ENCODE data around the gene ERCC8.
"Not testable (repeated sequence)": the region's sequence is repeated elsewhere in the genome, so short reads cannot be mapped to it uniquely, and the experiment has no call there.

The ERCC8 gene, protein sequence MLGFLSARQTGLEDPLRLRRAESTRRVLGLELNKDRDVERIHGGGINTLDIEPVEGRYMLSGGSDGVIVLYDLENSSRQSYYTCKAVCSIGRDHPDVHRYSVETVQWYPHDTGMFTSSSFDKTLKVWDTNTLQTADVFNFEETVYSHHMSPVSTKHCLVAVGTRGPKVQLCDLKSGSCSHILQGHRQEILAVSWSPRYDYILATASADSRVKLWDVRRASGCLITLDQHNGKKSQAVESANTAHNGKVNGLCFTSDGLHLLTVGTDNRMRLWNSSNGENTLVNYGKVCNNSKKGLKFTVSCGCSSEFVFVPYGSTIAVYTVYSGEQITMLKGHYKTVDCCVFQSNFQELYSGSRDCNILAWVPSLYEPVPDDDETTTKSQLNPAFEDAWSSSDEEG

DNA sequence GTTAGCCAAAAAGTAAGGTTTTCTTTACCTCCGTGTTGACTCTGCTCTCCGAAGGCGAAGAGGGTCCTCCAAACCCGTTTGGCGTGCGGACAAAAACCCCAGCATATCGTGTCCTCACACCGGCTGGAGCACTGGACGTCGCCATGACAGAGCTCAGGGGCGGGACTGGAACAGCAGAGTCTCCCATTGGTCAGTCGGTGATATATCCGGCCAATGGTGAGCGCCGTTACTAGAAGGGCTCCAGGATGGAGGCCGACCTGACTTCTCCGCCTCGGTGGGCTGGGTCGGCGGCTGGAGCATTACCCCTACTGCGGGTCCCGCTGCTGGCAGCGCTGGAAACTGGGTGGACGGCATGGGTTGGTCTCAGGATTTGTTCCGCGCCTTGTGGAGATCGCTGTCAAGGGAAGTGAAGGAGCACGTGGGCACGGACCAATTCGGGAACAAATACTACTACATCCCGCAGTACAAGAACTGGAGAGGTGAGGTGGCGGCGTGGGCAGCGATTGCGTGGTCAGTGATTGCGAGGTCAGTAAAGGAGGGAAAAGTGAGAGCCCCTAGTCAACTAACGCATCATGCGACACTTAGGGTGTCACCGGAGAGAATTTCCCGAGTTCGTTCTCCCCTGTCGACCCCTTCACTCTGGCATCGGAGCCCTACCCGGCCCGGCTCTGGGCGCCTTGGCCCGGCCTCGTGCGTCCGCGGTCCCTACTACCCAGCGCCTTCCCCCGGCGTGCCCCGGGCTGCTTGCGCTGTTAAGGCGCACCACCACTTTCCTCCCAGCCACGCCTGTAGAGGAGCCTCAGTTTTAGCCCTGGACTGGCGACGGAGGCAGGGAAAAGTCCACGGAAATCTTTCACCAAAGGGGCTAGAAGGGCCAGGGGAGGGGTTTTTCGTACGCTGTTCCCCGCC lies at the start of gene ERCC8, which contains the start of gene NDUFAF2:
Gene ERCC8, minus strand, starts transcription at position 167 of the 909 bp plus-strand sequence. Its CDS starts 62 bp downstream, at position 105.
Gene NDUFAF2, plus strand, starts transcription at position 302 of the 909 bp plus-strand sequence. Its CDS starts 51 bp downstream, at position 353.
- peak; percentile 94 for DNase-seq

DNA sequence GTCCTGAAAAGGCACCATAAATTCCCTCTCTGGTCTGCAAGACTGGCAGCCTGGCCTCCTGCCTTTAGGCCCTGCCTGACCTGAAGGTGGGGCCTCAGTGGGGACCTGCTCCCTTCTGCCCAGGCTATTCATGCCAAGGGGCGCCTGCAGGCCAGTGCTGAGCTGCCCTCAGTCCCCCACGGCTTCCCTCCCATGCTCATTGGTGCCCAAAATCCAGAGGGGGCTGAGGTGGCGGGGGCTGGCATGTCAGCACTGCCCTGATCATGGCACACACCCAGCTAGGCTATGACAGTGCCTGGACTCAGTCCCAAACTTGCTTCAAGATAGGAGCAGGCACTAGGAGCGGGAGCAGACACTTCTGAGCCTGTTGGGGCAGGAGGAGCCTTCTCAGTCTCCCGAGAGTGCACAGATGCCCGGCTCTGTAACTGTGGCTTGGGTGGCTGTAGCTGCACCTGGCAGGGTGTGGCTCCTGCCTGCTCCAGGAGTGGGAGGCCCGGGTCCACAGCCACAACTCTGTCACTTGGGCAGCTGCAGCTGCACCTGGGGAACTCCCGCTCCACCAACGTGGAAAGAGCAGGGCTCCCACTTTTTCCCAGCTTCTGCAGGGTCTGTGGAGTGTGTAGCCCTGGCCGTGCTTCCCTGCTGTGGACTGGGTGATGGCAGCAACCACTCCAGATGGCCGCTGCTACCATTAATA lies 49.2 kb upstream of the ERCC8 start:
- no peak for DNase-seq

DNA sequence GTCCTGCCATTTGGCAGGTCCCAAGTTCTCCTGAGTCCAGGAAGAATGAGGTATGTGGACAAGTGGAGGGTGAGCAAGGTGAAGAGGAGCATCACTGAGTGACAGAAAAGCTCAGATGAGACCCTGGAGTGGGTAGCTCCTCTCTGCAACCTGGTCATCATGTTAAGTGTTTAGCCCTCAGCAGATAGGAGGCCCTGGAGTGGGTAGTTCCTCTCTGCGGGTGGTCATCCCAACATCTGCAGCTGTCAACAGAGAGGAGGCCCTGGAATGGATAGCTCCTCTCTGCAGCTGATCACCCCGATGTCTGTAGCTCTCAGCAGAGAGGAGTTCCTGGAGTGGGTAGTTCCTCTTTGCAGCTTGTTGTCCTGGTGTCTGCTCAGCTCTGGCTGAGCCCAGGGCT lies 48.6 kb upstream of the ERCC8 start:
- no peak for DNase-seq

DNA sequence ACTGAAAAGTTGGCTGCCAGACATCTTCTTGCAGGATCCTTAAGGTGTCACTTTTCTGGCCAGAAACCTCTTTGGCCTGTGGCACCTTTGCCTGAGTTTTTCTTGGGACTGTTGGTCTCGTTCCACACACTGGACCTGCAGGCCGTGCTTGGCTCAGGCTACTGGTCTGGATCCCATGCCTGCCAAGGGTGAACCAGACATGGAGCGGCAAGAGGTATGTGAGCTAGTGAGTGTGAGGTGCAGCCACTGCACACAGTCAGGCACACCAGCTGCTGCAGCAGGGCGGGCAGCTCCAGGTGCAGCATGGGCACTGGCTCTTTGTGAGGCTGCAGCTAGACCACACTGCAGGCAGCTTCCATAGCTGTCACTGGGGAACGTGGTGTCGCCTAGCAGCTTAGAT lies 48.0 kb upstream of the ERCC8 start:
- no peak for DNase-seq

DNA sequence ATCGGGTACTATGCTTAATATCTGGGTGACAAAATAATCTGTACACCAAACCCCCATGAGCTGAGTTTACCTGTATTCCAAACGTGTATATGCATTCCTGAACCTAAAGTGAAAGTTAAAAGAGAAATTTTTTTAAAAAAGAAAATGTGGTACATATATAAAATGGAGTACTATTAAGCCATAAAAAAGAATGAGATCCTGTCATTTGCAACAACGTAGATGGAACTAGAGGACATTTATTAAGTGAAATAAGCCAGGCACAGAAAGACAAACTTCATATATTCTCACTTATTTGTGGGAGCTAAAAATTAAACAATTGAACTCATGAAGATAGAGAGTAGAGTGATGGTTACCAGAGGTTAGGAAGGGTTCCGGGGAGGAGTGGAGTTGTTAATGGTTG lies 44.9 kb upstream of the ERCC8 start:
- DNase-seq, result no peak

DNA sequence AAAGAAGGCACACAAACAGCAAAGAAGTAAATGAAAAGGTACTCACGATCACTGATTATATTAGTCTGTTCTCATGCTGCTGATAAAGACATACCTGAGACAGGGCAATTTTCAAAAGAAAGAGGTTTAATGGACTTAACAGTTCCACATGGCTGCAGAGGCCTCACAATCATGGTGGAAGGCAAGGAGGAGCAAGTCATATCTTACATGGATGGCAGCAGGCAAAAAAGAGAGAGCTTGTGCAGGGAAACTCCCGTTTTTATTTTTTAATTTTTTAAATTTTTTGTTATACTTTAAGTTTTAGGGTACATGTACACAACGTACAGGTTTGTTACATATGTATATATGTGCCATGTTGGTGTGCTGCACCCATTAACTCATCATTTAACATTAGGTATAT lies 37.3 kb upstream of the ERCC8 start:
- not testable (repeated sequence) for DNase-seq

DNA sequence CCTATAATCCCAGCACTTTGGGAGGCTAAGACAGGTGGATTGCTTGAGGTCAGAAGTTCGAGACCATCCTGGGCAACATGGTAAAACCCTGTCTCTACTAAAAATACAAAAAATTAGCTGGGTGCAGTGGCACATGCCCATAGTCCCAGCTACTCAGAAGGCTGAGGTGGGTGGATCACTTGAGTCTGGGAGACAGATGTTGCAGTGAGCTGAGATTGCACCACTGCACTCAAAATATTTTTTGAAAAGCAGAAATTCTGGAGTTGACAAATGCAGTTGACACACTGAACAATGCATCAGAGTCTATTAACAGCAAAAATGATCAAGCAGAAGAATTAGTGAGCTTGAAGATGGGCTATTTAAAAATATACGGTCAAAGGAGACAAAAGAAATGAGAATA lies 35.6 kb upstream of the ERCC8 start:
- no peak for DNase-seq

DNA sequence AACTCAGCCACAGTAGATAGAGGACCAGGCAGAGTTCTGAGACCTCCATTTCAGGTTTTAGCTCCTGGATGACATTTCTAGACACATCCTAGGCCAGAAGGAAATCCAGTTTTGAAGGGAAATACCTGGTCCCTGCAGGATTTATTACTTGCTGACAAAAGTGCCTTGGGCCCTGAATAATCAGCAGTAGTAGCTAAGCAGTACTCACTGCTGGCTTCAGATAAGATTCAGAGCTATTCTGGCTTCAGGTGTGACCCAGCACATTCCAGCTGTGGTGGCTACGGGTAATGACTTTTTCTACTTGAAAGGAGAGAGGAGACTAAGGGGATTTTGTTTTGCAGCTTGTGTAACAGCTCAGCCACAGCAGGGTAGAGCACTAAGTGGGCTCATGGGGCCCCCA lies 34.1 kb upstream of the ERCC8 start:
- no peak for DNase-seq

DNA sequence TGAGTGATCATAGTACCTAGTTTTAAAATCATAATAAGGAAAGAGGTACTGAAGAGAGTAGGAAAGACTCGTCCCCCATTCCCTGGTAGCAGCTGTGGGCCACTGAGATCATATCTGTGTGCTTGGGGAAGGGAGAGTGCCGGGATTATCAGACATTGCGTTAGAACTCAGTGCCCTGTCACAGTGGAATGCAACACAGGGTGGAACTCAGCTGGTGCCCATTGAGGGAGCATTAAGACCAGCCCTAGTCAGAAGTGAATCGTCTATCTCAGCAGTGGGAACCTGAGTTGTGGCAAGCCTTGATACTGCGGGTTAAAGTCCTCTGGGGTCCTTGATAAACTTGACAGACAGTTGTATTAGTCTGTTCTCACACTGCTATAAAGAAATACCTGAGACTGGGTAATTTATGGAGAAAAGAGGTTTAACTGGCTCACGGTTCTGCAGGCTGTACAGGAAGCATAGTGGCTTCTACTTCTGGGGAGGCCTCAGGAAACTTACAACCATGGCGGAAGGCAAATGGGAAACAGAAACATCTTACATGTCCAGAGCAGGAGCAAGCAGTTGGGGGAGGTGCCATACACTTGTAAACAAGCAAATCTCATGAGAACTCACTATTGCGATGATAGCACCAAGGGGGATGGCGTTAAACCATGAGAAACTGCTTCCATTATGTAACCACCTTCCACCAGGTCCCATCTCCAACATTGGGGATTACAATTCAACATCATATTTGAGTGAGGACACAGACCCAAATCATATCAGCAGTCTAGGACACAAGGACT lies 33.3 kb upstream of the ERCC8 start:
- DNase-seq, result no peak

DNA sequence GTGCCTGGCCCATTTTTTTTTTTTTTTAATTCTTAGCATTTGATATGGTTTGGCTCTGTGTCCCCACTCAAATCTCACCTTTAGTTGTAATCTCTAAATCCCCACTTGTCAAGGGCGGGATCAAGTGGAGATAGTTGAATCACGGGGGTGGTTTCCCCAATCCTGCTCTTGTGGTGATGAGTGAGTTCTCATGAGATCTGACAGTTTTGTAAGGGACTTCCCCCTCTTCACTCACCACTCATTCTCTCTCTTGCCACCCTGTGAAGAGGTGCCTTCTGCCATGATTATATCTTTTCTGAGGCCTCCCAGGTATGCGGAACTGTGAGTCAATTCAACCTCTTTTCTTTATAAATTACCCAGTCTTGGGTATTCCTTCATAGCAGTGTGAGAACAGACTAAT lies 27.4 kb upstream of the ERCC8 start:
- no peak for DNase-seq

DNA sequence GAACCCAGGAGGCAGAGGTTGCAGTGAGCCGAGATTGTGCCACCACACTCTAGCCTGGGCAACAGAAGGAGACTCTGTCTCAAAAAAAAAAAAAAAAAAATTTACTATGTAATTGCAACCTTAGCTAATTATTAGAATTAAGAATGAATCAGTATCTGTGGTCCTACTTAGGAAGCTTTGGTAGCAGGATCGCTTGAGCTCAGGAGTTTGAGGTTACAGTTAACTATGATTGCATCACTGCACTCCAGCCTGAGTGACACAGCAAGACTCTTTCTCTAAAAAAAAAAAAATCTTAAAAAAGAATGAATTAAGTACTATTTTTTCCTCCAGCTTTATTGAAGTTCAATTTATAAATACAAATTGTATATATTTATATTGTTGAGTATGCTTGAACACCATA lies 16.8 kb upstream of the ERCC8 start:
- no peak for DNase-seq

DNA sequence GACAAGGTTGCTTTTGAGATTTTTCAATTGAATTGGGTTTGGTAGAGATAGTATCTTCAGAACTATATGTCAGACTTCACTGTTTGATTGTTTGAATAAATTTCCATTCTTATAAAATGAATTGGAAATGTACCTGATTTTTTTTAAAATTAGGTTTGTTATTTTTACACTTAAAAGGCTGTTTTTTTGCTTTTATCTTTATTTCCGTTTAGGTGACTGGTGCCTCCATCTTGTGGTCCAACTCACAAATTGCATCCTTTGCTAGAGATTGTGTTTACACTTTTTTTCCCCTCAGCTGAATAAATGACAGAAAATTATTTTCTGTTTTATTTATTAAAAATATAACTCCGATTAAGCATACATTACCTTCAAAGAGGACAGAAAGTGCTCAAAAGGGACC lies 15.7 kb upstream of the ERCC8 start:
- no peak for DNase-seq

DNA sequence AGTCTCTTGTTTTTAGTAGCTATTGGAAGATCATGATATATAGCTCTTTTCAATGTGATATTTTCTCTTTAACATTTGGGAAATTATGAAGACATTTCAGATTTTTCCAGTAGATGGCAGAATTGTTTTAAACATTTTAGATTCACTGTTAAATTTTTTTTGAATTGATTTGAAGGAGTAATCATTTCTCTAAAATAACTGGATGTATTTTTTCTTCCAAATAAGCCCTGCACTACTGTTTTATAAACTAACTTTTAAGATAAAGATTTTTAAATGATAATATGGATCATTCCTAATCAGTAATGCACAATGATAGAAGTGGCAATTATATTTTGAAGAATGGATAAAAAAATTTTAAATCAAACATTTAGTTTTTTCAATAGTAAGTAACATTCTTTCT lies 14.3 kb upstream of the ERCC8 start:
- no peak for DNase-seq

DNA sequence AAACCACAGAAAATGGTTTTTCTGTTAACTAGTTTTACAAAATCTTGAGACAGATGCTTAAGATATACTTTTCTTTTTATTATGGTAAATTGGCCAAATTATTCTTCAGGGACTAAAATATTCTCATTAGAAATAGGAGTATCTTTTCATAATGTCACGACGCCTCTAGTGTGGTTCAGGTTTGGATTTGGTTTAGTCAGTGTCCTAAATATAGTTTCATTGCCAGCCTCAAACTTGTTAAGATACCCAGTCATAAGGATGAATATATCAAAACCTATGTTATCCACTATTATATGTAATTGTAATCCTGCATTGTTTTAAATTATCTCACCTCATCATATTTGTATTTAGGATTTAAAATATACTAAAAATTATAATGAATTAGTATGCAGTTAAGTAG lies 13.8 kb upstream of the ERCC8 start:
- no peak for DNase-seq

DNA sequence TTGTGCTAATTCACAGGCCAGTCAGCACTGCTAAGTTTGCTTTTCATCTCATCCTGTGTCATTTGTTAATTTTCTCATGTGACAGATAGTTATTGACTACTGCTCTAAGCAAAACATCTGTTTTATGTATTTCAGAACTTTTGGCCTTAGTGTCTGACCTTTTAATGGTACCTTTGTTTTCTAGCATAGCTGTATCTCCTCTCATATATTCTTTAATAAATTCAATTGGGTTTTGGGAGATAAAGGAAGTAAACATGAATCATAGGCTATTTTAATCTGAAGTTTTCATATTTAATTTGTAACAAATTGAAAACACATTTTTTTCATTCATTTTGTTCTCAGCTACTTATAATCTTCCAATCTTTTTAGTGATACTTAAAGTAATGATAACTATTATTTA lies 13.2 kb upstream of the ERCC8 start:
- no peak for DNase-seq

DNA sequence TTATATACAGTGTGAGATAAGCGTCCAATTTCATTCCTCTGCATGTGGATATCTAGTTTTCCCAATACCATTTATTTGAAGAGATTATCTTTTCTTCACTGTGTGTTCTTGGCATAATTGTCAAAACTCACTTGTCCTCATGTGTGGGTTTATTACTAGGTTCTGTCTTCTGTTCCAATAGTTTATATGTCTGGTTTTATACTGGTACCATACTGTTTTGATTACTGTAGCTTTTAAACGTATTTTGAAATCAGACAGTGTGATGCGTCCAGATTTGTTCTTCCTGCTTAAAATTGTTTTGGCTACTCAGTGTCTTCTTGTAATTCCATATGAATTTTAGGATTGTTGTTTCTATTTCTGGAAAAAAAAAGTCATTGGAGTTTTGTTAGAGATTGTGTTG lies 10.4 kb upstream of the ERCC8 start:
- DNase-seq, result no peak

DNA sequence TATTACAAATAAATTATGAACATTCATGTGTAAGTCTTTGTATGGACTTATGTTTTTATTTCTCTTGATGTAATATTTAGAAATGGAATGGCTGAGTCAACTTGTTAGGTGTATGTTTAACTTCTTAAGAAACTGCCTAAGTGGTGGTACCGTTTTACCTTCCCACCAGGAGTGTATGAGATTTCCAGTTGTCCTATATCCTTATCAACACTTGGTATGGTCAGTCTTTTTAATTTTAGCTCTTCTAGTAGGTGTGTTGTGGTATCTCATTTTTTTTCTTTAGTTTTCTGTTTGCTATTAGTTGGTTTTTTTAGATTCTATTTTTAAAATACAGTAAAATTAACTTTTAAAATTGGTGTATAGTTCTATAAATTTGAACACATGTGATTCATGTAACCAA lies 3.9 kb upstream of the ERCC8 start:
- no peak for DNase-seq

DNA sequence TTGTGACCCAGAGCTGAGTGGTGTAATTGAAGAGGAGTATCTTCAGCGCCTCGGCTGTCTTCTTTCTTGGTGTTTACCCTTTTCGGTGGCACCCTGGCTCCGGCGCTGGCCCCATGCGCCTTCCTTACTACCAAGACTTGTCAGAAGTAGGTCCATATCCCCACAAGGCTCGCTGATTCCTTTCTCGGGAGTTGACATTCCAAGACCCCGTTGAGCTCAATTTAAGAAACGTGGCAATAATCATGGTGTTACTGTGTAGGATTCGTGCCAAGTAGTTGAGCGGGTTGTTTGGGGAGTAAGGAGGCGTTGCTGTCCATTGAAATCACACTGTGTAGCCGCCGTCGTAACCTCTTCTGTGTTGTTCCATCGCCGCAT lies 930 bp upstream of the ERCC8 start:
- DNase-seq, result no peak

DNA sequence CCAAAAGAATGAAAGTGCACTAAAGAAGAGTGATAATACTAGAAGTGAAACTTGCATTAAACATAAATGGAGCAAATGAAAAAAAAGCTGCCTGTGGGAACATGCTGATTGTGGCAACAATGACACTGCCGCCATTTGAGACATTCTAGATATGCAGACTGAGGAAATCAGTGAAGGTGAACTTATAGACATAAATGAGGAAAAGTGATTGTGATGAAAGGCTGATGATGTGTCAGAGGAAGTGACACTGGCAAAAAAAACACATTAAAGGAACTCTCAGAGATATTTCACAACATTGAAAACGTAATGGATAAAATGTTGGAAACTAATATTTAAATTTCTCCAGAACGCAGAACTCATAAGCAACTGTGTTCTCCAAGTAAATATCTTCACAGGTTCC lies 1.2 kb downstream of the ERCC8 start:
- DNase-seq, result no peak

DNA sequence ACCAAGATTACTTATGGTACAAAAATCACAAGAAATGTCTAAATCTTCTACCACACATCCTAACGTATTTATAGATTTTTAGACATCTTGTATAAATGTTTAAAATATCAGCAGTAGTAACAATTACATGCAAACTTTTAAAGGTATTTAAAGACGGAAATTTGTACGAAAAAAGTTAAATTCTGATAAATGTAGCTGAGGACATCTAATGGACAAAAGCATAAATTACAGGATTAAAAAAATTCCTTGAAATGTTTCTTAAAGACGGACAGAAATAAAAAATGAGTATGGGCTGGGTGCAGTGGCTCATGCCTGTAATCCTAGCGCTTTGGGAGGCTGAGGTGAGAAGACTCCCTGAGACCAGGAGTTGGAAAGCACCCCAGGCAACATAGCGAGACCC lies 15.8 kb downstream of the ERCC8 start:
- no peak for DNase-seq

DNA sequence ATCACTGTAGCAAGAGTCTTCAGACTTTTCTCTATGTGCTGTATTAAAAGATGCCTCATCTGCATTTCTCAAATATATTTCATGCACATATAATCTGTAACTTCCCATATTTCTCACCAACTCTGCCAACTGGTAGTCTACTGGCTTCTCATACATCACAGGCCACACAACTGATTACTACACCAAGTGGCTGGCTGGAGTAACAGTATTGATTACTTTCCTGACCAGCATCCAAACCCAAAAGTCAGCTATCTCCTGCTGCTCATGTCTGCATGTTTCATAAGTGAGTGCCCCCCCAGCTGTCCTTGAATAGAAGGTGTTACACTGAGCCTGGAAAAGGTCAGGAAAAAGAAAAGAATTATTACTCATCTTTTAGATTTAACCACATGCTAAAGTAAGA lies 17.4 kb downstream of the ERCC8 start:
- DNase-seq, result no peak

DNA sequence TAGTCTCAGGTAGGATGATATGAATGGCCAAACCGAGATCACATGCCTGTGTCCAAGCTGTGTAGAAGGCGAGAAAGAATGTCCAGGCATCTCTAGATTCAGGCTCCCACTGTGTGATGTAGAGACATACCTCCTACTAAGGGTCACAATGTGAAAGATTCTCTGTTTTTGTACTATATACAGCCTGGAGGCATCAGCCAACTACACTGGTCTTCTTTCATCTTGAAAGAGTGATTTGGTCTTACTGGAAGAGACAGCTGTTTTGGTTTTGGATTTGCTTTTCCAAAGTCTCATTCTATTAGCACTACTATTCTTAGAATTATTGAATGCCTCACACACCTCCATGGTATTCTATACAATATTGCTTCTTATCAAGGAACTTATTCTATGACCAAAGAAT lies 26.4 kb downstream of the ERCC8 start:
- DNase-seq, result no peak

DNA sequence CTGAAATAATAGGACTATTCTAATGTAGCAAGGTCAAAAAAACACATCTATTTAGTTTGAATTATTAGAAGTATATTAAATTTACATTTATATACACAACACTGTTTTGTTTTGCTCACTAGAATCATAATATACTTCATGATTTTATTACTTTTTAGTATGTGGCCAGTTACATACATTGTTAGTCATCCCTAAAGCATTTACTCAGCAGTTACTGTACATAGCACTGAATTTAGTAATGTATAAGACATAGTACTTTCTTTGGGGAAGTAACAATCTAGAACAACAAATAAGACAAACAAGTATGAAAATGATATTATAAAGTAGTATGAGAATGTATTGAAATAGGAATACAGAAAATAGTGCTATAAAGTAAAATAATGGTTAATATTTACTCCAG lies 28.2 kb downstream of the ERCC8 start:
- DNase-seq, result no peak
